Prostate gland (tissue), 2 donors: ENCODE results near the gene RPS6KA2.

Experiments used
- POLR2A ChIP-seq: fragments of 450-650 bp; IDR thresholded peaks from one replicate; pipeline ENCODE4 v1.6.1; 2016; ENCODE audit warnings: antibody characterized with exemption, mild to moderate bottlenecking
- POLR2AphosphoS5 ChIP-seq: sonication (generic); formaldehyde crosslinking; IDR thresholded peaks from one replicate; pipeline ENCODE4 v1.6.1; 2017; ENCODE audit warnings: antibody characterized with exemption
- TF ChIP-seq, protein P1 (sequence below), 4 experiments: fragments of 200-600 bp in 2 of 4; fragments of 450-650 bp in 2 of 4; sonication (generic) in 2 of 4; IDR thresholded peaks; 1 replicate in 3 of 4; 2 replicates in 1 of 4; pipeline ENCODE4 v1.5.1; 2016 to 2019; ENCODE audit warnings: antibody characterized with exemption in 4 of 4, mild to moderate bottlenecking in 2 of 4, moderate library complexity in 2 of 4

- TF ChIP-seq, protein P1, sequence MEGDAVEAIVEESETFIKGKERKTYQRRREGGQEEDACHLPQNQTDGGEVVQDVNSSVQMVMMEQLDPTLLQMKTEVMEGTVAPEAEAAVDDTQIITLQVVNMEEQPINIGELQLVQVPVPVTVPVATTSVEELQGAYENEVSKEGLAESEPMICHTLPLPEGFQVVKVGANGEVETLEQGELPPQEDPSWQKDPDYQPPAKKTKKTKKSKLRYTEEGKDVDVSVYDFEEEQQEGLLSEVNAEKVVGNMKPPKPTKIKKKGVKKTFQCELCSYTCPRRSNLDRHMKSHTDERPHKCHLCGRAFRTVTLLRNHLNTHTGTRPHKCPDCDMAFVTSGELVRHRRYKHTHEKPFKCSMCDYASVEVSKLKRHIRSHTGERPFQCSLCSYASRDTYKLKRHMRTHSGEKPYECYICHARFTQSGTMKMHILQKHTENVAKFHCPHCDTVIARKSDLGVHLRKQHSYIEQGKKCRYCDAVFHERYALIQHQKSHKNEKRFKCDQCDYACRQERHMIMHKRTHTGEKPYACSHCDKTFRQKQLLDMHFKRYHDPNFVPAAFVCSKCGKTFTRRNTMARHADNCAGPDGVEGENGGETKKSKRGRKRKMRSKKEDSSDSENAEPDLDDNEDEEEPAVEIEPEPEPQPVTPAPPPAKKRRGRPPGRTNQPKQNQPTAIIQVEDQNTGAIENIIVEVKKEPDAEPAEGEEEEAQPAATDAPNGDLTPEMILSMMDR (IDR thresholded peaks at IDR 0.05), result no peak
- TF ChIP-seq POLR2A, result no peak
- TF ChIP-seq POLR2AphosphoS5, result no peak
Observed at GRCh38 chr6:166375013-166375412, 252.0 kb downstream of the RPS6KA2 start.
